Neural progenitor cell (in vitro differentiated cells): ENCODE results near the gene TMEM119. TPM values are rescaled to one million over a fixed set of nuclear protein-coding genes. Genes with fewer than 3 reads are reported as not detected.

Experiments used
- DNase-seq: peaks from one replicate; pipeline ENCODE4 v3.0.0-alpha.2; 2016; ENCODE audit warnings: low spot score
- H2AFZ ChIP-seq: fragments of 200-600 bp; sonication (generic); replicated peaks from 2 replicates; pipeline ENCODE4 v1.6.1; 2016; ENCODE audit warnings: antibody characterized with exemption
- H3F3A ChIP-seq: fragments of 200-600 bp; sonication (generic); 2 replicates; pipeline ENCODE4 v1.6.1; 2016; ENCODE audit warnings: antibody characterized with exemption, low read depth
- H3K27ac ChIP-seq: fragments of 200-600 bp; sonication (generic); 2 replicates; pipeline ENCODE4 v1.5.1; 2016; ENCODE audit warnings: mild to moderate bottlenecking
- H3K27me3 ChIP-seq: fragments of 200-600 bp; sonication (generic); 2 replicates; pipeline ENCODE4 v1.6.1; 2016; ENCODE audit warnings: mild to moderate bottlenecking, moderate library complexity
- H3K36me3 ChIP-seq: fragments of 200-600 bp; sonication (generic); 2 replicates; pipeline ENCODE4 v1.5.1; 2016
- H3K4me1 ChIP-seq: fragments of 200-600 bp; sonication (generic); 2 replicates; pipeline ENCODE4 v1.6.1; 2016; ENCODE audit warnings: mixed run types
- H3K4me2 ChIP-seq: fragments of 200-600 bp; sonication (generic); 2 replicates; pipeline ENCODE4 v1.6.1; 2016
- H3K4me3 ChIP-seq: fragments of 200-600 bp; sonication (generic); 2 replicates; pipeline ENCODE4 v1.5.1; 2016
- H3K79me2 ChIP-seq: fragments of 200-600 bp; sonication (generic); 2 replicates; pipeline ENCODE4 v1.6.1; 2016; ENCODE audit warnings: low read depth
- H3K9ac ChIP-seq: fragments of 200-600 bp; sonication (generic); 2 replicates; pipeline ENCODE4 v1.6.1; 2016
- H3K9me3 ChIP-seq: fragments of 200-600 bp; sonication (generic); 2 replicates; pipeline ENCODE4 v1.5.1; 2016; ENCODE audit warnings: low read depth
- H4K20me1 ChIP-seq: fragments of 200-600 bp; sonication (generic); 2 replicates; pipeline ENCODE4 v1.6.1; 2016; ENCODE audit warnings: low read depth
- H3K27ac Mint-ChIP-seq: 3 replicates; pipeline ENCODE4 v1.8.0; 2021; ENCODE audit warnings: mixed read lengths
- H3K27me3 Mint-ChIP-seq: 2 replicates; pipeline ENCODE4 v1.8.0; 2022; ENCODE audit warnings: low read depth, mild to moderate bottlenecking, inconsistent platforms, moderate library complexity, mixed read lengths; ENCODE audit not compliant: insufficient read depth
- H3K36me3 Mint-ChIP-seq: 3 replicates; pipeline ENCODE4 v1.8.0; 2021; ENCODE audit warnings: mixed read lengths
- H3K4me1 Mint-ChIP-seq: 3 replicates; pipeline ENCODE4 v1.8.0; 2021; ENCODE audit warnings: mixed read lengths
- H3K4me3 Mint-ChIP-seq: 3 replicates; pipeline ENCODE4 v1.8.0; 2021; ENCODE audit warnings: mild to moderate bottlenecking, moderate library complexity, mixed read lengths
- H3K9me3 Mint-ChIP-seq: 3 replicates; pipeline ENCODE4 v1.8.0; 2020; ENCODE audit warnings: mixed read lengths
- EZH2 ChIP-seq: fragments of 200-600 bp; sonication (generic); IDR thresholded peaks from 2 replicates; pipeline ENCODE4 v1.6.1; 2017; ENCODE audit warnings: antibody characterized with exemption, mild to moderate bottlenecking, moderate library complexity
- EZH2phosphoT487 ChIP-seq: fragments of 200-600 bp; sonication (generic); IDR thresholded peaks from 2 replicates; pipeline ENCODE4 v1.6.1; 2017; ENCODE audit warnings: antibody characterized with exemption
- total RNA-seq: library from RNA; depleted of rRNA; stranded (reverse); fragments of >200 nt; gene quantifications from 2 replicates; pipeline ENCODE4 v1.2.3, GENCODE V29; 2015; ENCODE audit warnings: low replicate concordance
- TF ChIP-seq, protein P1 (sequence below): fragments of 200-600 bp; sonication (generic); IDR thresholded peaks from 2 replicates; pipeline ENCODE4 v1.5.1; 2017; ENCODE audit warnings: antibody characterized with exemption, mild to moderate bottlenecking

Gene TMEM119
- total RNA-seq, 1 donor from 2014 or later, result 0.97 TPM

DNA sequence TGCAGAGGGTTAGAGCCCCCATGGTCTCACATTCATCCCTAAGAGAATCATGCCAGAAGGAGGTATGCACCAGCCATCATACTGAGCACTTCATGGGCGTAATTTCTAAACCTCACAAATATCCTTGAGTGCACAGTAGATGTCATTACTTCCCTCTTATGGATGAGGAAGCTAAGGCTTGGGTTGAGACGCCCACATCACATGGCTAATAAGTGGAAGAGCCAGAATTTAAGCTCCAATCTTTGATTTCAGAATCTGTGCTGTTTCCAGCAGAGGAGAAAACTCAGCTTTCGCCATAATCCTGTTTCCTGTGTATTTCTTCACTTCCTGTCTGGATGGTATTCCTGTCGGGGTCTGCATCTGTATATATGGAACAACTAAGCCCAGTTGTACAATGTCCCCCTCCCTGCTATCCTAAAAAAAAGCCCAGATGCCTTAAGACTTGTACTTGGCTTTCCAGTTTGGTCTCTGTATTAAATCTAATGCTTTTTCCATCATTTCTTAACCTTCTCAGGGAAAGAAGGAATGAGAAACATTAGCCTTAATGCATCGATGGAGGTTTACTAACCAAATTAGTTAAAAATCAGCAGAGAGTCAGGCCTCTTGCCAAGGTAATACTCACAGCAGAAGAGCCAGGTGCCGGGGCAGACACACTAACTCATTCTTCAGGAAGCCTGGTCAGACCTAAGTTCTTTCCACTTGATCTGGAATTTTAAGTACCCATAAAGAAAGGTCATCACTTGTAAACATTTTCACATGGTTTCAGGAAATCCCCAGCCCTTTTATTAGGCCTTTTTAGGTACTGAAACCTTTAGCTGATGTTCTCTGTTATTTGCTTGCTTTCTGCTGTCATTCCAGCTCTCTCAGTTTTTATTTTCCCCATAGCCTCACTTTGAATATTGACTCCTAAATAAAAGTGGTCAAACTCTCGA is 30.2 kb downstream of the TMEM119 start:
- Histone ChIP-seq H2AFZ (no peak overlapping the region), H3K27ac (no peak overlapping the region), H3K36me3 (peaks cover 6% of the 10 kb centered on the region), H3K79me2 (peaks cover 19% of the 10 kb centered on the region), H3K9me3 (no peaks in the 10 kb centered on the region), H3F3A (peaks cover 13% of the 10 kb centered on the region), H3K4me1 (no peaks in the 10 kb centered on the region), H3K4me2 (no peak overlapping the region), H3K4me3 (no peak overlapping the region), H3K9ac (no peak overlapping the region), H4K20me1 (peaks cover 5% of the 10 kb centered on the region), H3K27me3 (no peaks in the 10 kb centered on the region)
- no peak overlapping the region for H3K27ac Mint-ChIP-seq
- H3K27me3 Mint-ChIP-seq, result peaks cover 5% of the 10 kb centered on the region
- H3K4me3 Mint-ChIP-seq, result no peak overlapping the region
- H3K4me1 Mint-ChIP-seq, result peaks cover 11% of the 10 kb centered on the region
- TF ChIP-seq EZH2 (no peak), EZH2phosphoT487 (no peak)
- TF ChIP-seq, protein P1, sequence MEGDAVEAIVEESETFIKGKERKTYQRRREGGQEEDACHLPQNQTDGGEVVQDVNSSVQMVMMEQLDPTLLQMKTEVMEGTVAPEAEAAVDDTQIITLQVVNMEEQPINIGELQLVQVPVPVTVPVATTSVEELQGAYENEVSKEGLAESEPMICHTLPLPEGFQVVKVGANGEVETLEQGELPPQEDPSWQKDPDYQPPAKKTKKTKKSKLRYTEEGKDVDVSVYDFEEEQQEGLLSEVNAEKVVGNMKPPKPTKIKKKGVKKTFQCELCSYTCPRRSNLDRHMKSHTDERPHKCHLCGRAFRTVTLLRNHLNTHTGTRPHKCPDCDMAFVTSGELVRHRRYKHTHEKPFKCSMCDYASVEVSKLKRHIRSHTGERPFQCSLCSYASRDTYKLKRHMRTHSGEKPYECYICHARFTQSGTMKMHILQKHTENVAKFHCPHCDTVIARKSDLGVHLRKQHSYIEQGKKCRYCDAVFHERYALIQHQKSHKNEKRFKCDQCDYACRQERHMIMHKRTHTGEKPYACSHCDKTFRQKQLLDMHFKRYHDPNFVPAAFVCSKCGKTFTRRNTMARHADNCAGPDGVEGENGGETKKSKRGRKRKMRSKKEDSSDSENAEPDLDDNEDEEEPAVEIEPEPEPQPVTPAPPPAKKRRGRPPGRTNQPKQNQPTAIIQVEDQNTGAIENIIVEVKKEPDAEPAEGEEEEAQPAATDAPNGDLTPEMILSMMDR, result no peak
- DNase-seq, result no peak
- peaks cover 13% of the 10 kb centered on the region for H3K36me3 Mint-ChIP-seq
- no peaks in the 10 kb centered on the region for H3K9me3 Mint-ChIP-seq

DNA sequence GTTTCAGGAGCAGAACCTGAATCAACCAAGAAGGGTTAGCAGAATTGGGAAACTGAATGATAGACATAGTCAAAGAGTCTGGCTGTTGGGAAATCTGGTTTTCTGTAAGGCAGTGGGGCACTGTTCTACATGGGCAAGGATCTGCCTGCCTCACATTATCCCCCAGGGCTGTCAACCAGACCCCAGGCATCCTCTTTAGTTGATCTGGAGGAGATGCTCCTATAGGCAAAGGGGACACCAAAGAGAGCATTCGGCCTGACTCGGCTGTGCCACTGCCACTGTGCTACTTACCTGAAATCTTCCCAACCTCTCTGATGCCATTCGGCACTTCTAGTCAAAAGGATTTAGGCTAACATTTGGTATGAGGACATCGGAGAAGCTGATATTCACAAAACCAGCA is 31.4 kb downstream of the TMEM119 start:
- H3K4me1 Mint-ChIP-seq, result peaks cover 11% of the 10 kb centered on the region
- H3K4me1 ChIP-seq, result no peaks in the 10 kb centered on the region
- no peak overlapping the region for H3K27ac Mint-ChIP-seq
- H3K79me2 ChIP-seq, result peaks cover 20% of the 10 kb centered on the region
- no peak overlapping the region for H3K27ac ChIP-seq
- no peak overlapping the region for H3K4me3 Mint-ChIP-seq
- H3K36me3 ChIP-seq, result peaks cover 6% of the 10 kb centered on the region
- H3F3A ChIP-seq, result peaks cover 21% of the 10 kb centered on the region
- H3K4me2 ChIP-seq, result no peak overlapping the region
- H3K9me3 Mint-ChIP-seq, result no peaks in the 10 kb centered on the region
- H4K20me1 ChIP-seq, result peaks cover 5% of the 10 kb centered on the region
- no peak for TF ChIP-seq EZH2phosphoT487
- TF ChIP-seq, protein P1, result no peak
- no peak for TF ChIP-seq EZH2
- H3K36me3 Mint-ChIP-seq, result peaks cover 13% of the 10 kb centered on the region
- H3K27me3 ChIP-seq, result no peaks in the 10 kb centered on the region
- peaks cover 5% of the 10 kb centered on the region for H3K27me3 Mint-ChIP-seq
- H3K9ac ChIP-seq, result no peak overlapping the region
- no peak overlapping the region for H2AFZ ChIP-seq
- no peaks in the 10 kb centered on the region for H3K9me3 ChIP-seq
- H3K4me3 ChIP-seq, result no peak overlapping the region
- DNase-seq, result no peak

DNA sequence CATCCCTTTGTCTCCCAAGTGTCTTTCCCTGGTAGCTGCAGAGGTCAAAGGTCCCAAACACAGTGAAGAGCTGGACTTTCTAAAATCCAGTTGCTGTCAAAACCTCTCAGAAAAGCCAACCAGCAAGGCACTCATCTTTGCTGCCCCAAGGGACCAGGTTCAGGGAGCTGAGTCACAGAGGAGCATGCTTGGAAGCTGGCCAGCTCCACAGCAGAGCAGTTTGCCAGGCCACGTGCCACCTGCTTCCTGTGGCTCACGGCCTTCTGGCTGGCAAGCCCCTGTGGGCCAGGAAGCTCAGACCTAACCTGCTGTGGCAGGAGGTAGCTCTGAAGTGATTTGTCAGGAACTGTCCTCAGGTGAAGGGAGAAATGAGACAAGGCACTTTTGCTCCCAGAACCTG is 31.9 kb downstream of the TMEM119 start:
- TF ChIP-seq EZH2, result no peak
- TF ChIP-seq EZH2phosphoT487, result no peak
- TF ChIP-seq, protein P1, result no peak
- peaks cover 11% of the 10 kb centered on the region for H3K4me1 Mint-ChIP-seq
- peaks cover 13% of the 10 kb centered on the region for H3K36me3 Mint-ChIP-seq
- H3K4me3 Mint-ChIP-seq, result no peak overlapping the region
- no peak overlapping the region for H3K27ac Mint-ChIP-seq
- Histone ChIP-seq H3K9ac (no peak overlapping the region), H3K4me1 (no peaks in the 10 kb centered on the region), H3K36me3 (peaks cover 6% of the 10 kb centered on the region), H4K20me1 (peaks cover 5% of the 10 kb centered on the region), H3F3A (peaks cover 23% of the 10 kb centered on the region), H3K27me3 (no peaks in the 10 kb centered on the region), H3K4me3 (no peak overlapping the region), H3K27ac (no peak overlapping the region), H3K9me3 (no peaks in the 10 kb centered on the region), H3K79me2 (peaks cover 22% of the 10 kb centered on the region), H3K4me2 (no peak overlapping the region), H2AFZ (no peak overlapping the region)
- DNase-seq, result no peak
- H3K27me3 Mint-ChIP-seq, result peaks cover 9% of the 10 kb centered on the region
- no peaks in the 10 kb centered on the region for H3K9me3 Mint-ChIP-seq
